TTC549 (cell line): ENCODE measurements around the gene SORCS3.

Source experiments
- FAIRE-seq: peaks from 2 replicates; lab custom pipeline; 2012; peaks lifted over from hg19 to GRCh38; lab: Jason Lieb, UNC

SORCS3 gene

DNA sequence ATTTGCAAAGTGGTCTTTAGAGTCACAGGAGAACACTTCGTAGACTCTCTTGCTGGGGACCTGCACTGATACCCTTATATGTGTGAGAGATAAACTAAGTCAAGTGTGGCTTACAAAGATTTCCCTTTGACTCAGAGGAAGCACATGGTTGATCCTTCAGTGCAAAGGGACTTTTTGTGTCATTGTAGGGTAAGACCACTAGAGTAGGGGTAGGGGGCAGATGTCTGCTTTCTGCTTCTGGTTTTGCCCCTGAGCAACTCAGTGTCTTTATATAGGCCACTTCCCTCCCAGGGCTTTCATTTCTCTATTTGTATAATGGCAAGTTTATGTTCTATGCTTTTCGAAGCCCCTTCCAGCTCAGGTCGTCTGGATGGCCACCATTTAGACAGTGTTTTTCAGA, 281.7 kb downstream of the SORCS3 start:
- no peak for FAIRE-seq

DNA sequence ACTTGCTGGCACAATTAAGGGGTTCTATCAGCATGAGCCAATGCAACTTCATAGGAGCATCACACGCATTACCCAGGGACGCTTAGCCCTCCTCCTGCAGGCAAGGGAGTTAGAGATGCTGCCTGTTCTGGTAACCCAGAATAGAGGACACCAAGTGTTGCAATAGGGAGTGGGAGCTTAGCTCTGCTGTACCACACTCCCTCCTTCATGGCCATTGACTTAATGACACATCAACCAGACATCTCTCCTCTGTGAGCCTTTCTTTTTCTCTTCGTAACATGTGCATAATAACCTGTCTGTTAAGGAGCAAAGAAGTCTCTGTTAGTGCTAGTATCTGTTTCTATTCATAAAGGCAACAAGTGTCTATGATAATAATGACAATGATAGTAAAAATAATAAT, 282.4 kb downstream of the SORCS3 start:
- FAIRE-seq, result no peak

DNA sequence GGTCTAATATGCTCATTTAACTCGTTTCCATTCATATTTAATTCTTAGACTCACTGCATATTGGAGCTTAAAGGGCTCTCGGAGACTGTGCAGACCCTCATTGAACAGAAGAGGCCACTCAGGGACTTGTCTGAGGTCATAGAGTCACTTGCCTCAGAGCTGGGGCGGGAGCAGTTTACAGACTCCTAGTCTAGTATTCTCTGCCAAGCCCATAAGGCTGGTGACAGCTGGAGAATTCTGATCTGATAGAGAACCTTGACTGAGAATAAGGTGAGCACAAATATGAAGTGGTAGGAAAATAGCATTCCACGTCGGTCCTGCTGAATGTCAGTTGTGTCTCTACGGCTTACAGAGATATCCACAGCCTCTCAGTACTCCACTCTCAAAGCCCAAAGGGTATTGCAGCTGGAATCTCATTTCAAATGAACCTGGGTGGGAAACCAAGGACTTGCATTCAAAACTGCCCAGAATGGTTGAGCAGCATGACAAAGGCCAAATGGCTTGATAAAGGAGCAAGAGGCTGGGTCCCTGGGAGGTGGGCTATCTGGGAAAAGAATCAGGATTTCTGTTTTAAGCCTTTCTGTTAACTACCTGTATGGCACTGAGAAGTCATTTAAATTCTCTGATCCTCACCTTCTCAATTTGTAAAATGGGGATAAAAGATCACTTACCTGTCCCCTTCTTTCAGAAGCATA, 283.2 kb downstream of the SORCS3 start:
- FAIRE-seq, result no peak

GRCh38 chr10:104925232-104925851, 284.3 kb downstream of the SORCS3 start:
- FAIRE-seq, result no peak

GRCh38 chr10:104928734-104929133, 287.6 kb downstream of the SORCS3 start:
- FAIRE-seq, result no peak

GRCh38 chr10:104931612-104932134, 290.6 kb downstream of the SORCS3 start:
- FAIRE-seq, result no peak

DNA sequence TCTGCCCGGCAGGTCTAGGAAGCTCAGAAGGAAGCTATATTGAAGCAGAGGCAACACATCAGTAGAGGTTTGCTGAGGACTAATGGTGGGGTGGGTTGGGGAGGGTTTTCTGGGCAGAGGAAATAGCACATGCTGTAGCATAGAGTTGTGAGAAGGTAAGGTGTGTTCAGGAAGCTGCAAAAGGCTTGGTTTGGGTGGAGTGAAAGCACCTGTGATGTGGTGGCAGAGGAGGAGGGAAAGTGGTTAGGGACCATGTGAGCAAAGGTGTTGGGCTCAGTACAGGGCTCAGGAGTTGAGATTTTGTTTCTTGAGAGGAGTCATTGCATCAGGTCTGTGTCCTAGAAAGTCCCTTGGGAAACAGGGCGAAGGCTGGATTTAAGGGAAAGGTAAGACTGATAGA, 294.6 kb downstream of the SORCS3 start:
- no peak for FAIRE-seq

GRCh38 chr10:104937567-104937966, 296.5 kb downstream of the SORCS3 start:
- no peak for FAIRE-seq

DNA sequence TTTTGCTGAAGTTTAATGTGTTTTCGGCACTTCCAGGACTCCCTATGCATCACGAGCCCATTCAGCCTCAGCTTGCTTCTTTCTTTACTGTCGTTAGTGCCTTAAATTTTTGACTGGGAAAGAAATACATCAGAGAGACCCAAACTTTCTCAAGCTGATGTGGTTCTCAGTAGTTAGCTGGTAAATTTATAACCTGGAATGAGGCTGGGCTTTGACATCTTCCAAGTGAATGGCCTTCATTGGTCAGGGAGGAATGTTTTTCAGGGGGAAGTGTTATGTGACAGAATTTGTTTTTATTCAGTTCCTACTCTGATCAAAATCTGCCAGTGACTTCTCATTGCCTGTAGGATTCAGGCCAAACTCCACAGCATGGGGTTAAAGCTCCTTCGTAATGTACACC, 296.9 kb downstream of the SORCS3 start:
- no peak for FAIRE-seq

DNA sequence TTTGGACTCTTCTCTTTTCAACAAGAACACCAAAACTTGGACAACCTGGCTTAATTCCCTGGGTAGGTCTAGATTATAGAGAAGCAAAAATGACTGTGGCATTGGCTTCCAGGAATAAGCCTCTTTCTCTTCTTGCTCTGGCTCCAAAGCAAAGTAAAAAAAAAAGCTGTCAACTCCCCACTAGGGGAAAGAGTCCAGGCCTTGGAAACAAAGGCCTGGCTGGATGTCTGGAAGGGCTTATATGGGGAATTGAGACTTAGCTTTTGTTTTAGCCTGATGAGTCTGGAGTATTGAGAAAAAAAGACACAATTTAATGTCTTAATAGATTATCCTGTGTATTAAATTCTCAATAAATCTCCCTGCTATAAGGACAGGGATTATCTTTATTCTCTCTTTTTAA, 300.6 kb downstream of the SORCS3 start:
- FAIRE-seq, result no peak

GRCh38 chr10:104947314-104947713, 306.2 kb downstream of the SORCS3 start:
- no peak for FAIRE-seq

DNA sequence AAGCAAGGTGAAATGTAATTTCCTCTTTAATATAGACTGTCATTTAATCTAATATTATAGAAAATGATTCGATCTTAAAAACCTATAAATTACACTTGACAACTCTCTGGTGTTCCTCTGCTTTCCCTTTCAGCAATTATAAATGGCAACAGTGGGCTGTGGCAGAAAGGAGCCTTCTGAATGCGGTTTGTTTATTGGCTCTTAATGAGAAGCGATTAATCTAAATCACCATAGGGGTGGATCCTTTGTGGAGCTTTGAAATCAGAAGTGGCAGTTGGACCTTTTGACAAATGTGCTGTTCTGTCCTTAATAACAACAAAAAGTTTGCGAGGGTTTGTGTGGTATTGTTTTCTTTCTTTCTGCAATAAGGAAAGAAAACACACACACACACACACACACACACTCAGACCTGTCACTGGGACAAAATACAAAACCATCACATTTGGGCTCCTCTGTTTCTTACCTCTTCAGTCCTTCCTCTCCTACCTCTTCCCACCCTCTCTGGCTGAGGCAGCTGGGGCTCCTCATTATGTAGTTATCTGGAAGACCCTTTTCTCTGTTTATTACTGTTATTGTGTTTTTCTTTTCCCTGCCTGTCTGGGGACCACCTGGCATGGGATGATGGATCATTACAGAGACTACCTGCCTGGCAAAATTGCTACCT, 316.2 kb downstream of the SORCS3 start:
- no peak for FAIRE-seq

DNA sequence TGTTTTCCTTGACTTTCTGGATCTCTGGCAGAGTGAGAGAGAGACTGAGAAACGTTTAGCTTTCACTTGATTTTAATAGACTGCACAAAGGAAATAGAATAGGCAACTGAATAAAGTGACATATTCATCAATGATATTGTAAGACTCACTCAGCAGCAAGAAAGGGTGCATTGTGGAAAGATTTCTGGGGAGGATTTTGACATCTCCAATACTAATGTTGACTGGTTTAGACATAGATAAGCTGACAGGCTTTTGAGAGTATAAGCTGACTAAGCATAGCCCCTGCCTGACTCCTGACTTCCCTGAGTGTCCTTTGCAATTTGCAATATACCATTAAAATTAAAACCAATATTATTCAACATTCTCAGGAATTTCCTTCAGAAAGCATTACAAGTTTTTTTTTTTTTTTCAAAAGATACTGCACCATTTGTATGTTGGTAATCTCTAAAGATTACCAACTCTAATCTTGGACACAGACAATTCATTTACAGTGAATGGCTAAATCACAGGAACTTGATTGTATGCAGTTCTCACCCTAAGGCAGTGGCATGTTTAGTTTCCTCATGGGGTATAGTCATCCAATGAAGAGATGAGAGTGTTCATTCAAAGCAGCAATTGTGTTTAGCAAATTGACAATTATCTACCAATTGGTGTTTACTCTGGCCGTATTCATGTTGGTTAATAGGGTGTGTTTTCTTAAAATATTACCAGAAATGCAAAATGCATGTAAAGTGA, 325.6 kb downstream of the SORCS3 start:
- no peak for FAIRE-seq

GRCh38 chr10:104980368-104980767, 339.3 kb downstream of the SORCS3 start:
- no peak for FAIRE-seq

DNA sequence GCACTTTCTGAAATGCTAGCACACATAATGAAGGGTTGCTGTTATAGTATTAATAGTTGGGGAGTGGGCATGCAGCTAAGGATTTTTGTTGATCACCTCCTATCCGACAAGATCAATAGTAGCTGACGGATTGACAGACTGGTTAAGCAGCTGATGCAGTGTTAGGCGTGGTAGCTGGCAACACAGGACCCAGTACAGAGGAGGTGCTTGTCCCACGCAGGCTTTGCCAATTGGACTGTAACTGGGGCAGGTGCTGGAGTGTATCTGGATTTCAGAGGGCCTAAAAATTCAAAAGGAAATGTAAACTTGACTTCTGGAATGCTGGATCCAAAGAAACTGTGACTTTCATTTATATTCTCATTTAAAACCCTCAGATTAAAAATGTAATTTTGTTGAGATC, 340.9 kb downstream of the SORCS3 start:
- FAIRE-seq, result no peak

DNA sequence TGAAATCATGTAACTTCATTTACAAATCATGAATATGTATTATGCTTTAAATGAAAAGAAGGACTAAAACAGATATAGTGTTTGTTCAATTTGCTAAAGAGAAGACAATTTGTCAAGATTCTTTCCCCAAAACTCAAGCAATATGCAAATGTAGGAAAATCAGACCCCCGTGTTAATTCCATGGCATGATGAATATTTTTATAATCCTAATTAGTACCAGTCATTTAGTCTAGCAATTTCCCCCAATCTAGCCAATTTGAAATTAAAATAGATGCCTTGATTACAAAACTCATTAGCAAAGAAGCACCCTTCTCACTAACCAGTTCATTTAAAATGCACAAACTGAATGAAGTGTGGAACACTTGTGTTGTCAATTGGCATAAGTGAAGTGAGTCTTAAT, 347.6 kb downstream of the SORCS3 start:
- no peak for FAIRE-seq

GRCh38 chr10:104989880-104990279, 348.8 kb downstream of the SORCS3 start:
- no peak for FAIRE-seq

- no peak for FAIRE-seq
Observed at GRCh38 chr10:104993085-104993484, 352.0 kb downstream of the SORCS3 start.

DNA sequence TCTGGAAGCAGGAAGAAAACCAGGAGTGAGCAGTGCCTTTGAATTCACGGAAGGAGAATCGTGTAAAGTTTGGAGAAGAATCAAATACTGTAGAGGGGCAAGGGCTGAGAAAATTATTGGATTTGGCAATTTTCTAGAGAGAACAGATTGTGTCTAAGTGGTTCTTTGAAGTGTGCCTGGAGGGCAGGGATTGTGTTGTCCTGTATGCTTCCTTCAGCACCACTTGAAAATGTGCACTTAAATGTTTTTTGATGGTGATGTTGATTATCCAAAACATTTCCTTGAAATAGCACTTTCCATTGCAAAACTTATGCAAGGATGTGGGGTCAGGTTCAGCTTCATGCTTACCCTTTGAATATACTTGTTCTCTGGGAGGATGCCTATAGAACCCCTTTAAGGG, 360.2 kb downstream of the SORCS3 start:
- FAIRE-seq, result no peak

DNA sequence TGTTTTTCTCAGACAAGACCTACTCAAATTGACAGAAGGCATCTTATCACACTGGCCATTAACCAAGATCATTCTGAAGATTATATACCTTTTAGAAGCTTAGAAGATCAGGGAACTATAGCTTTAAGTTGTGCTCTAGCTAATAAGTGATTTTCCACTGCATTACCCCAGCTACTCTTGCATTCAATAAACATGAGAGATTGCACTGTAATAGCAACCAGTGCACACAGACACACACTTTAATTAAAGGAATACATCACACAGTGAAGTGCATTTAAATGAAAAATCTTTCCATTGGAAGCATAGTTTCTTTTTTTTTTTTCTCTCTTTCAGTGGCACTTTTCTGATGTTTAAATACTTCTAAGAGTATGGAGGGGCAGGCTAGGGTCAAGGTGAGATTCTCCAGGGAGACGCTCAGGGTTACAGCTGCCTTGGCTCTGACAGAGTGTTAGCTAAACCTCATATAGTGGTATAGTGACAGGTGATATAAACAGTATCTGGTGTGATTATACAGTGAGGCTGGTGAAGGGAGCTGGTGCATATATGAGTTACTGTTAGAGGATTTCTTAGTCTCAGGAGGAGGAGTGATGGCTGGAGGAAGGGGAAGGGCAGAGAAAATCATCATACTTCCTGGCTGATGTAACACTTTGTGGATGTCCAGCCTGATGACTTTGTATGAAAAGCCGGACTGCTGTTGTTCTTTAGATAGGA, 369.5 kb downstream of the SORCS3 start:
- FAIRE-seq, result no peak

GRCh38 chr10:105017116-105017515, 376.0 kb downstream of the SORCS3 start:
- FAIRE-seq, result no peak

DNA sequence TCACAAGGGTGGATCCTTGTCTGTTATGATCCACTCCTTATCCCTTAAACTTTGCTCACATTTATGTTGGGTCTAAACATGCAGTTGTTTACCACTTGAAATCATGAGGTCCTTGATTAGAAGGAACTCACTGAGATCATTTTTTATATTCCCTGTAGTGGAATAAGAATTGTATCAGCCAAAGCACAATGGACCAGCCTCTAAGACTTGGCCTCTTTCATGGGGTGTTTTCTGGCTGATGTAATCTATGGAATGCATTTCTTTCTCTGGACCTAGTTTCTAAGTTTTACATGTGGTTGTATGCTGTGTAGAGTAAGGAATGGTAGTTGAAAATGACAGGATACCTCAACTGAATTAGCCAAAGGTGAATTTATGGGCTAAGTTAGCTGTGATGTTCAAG, 376.6 kb downstream of the SORCS3 start:
- FAIRE-seq, result no peak
